Activated CD8-positive, alpha-beta T cell treated with anti-CD3 and anti-CD28 coated beads for 36 hours (primary cell): ENCODE results near the gene GOSR2. TPM values are rescaled to one million over a fixed set of nuclear protein-coding genes. Genes with fewer than 3 reads are reported as not detected.

ENCODE experiments used
- ATAC-seq: fragments of 200-7000 bp; cut with Tn5 transposase; one replicate; pipeline ENCODE4 v1.10.0; 2021; ENCODE audit warnings: mild to moderate bottlenecking, moderate library complexity
- CTCF ChIA-PET: fragments of 350-600 bp; sonication (Branson Sonifier 250); formaldehyde crosslinking; loops from one replicate; lab custom pipeline; 2021; ENCODE audit warnings: antibody characterized with exemption; lab: Charles Lee
- POLR2A ChIA-PET: fragments of 350-600 bp; sonication (Branson Sonifier 250); formaldehyde crosslinking; loops from one replicate; lab custom pipeline; 2021; ENCODE audit warnings: antibody characterized with exemption; lab: Charles Lee
- DNase-seq: peaks from one replicate; pipeline ENCODE4 v3.0.0-alpha.2; 2020
- H3K27ac Mint-ChIP-seq: one replicate; pipeline ENCODE4 v1.8.0; 2021; ENCODE audit warnings: mild to moderate bottlenecking, mixed read lengths
- H3K27me3 Mint-ChIP-seq: one replicate; pipeline ENCODE4 v1.8.0; 2021; ENCODE audit warnings: mixed read lengths
- H3K36me3 Mint-ChIP-seq: one replicate; pipeline ENCODE4 v1.8.0; 2021; ENCODE audit warnings: low read depth, mixed read lengths
- H3K4me1 Mint-ChIP-seq: one replicate; pipeline ENCODE4 v1.8.0; 2021; ENCODE audit warnings: low read depth, mixed read lengths
- H3K4me3 Mint-ChIP-seq: one replicate; pipeline ENCODE4 v1.8.0; 2021; ENCODE audit warnings: mild to moderate bottlenecking, moderate library complexity, mixed read lengths
- H3K9me3 Mint-ChIP-seq: one replicate; pipeline ENCODE4 v1.8.0; 2021; ENCODE audit warnings: mixed read lengths
- intact Hi-C: fragments of 100-400 bp; cut with micrococcal nuclease; formaldehyde crosslinking; loops from one replicate; pipeline ENCODE4 v1.10.0; 2022
- total RNA-seq, 2 experiments: library from RNA; stranded (reverse); gene quantifications; one replicate each; pipeline ENCODE4 v1.2.3, GENCODE V29; 2021
- TF ChIP-seq, protein P1 (sequence below): fragments of 200-600 bp; IDR thresholded peaks from one replicate; pipeline ENCODE4 v1.8.0; 2022; ENCODE audit warnings: antibody characterized with exemption, mild to moderate bottlenecking

Gene GOSR2
- 10 to 100 TPM; 44.8 to 50.0 TPM for total RNA-seq

DNA sequence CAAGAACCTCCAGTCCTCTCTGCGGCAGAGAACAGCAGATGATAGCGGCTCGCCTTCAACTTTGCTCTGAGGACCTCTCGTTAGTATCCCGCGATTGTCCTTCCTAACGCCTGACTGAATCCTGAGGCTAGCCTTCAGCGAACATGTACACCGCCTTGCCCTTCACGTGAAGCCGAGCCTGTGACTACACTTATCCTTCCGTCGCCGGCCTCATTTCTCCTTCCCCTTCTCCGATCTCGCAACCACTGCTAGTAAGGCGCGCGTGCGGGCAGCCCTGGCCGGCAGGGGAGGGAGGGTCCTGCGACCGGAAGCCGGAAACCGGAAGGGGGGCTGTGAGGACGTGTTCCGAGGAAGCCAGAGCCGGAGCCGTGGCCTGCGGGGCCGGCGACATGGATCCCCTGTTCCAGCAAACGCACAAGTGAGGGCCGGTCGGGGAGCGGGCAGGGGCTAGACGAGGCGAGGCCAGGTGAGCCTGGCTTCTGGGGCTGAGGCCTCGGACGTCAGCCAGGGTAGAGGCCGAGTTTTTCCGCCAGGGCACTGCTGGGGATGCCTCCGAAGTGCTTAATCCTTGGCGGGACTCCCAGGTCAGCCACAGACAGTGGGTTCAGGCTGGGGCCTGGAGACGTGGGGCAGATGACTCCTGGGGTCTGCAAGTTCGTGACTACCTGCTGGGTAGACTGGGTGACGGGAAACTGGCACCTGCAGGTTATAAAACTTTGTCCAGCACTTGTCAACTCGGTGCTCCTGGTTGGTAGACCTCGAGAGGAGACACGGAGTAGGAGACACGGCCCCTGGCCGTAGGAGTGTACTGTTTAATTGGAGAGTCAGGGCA is at the start of gene GOSR2:
Gene GOSR2, plus strand, starts transcription at position 357 of the 832 bp plus-strand sequence. Its CDS starts 33 bp downstream, at position 390.
- CTCF ChIA-PET = interaction anchor here (1.5 kb wide), 1 partner anchor 18 kb away, joined by 3 read pairs; no protein-coding TSS in a partner anchor
- Mint-ChIP-seq H3K9me3 (no peaks in the 10 kb centered on the region), H3K27ac (peak within 1 kb of the TSS; percentile 100), H3K4me1 (peaks cover 46% of the 10 kb centered on the region), H3K27me3 (no peaks in the 10 kb centered on the region), H3K36me3 (peaks cover 8% of the 10 kb centered on the region), H3K4me3 (peak within 1 kb of the TSS; percentile 83)
- ATAC-seq = peak; percentile 97
- intact Hi-C loops = no loop called here
- peak; percentile 92 for DNase-seq
- TF ChIP-seq, protein P1, sequence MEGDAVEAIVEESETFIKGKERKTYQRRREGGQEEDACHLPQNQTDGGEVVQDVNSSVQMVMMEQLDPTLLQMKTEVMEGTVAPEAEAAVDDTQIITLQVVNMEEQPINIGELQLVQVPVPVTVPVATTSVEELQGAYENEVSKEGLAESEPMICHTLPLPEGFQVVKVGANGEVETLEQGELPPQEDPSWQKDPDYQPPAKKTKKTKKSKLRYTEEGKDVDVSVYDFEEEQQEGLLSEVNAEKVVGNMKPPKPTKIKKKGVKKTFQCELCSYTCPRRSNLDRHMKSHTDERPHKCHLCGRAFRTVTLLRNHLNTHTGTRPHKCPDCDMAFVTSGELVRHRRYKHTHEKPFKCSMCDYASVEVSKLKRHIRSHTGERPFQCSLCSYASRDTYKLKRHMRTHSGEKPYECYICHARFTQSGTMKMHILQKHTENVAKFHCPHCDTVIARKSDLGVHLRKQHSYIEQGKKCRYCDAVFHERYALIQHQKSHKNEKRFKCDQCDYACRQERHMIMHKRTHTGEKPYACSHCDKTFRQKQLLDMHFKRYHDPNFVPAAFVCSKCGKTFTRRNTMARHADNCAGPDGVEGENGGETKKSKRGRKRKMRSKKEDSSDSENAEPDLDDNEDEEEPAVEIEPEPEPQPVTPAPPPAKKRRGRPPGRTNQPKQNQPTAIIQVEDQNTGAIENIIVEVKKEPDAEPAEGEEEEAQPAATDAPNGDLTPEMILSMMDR = no peak
- POLR2A ChIA-PET = interaction anchor here (0.6 kb wide), 1 partner anchor 24 kb away, joined by 3 read pairs; no protein-coding TSS in a partner anchor

DNA sequence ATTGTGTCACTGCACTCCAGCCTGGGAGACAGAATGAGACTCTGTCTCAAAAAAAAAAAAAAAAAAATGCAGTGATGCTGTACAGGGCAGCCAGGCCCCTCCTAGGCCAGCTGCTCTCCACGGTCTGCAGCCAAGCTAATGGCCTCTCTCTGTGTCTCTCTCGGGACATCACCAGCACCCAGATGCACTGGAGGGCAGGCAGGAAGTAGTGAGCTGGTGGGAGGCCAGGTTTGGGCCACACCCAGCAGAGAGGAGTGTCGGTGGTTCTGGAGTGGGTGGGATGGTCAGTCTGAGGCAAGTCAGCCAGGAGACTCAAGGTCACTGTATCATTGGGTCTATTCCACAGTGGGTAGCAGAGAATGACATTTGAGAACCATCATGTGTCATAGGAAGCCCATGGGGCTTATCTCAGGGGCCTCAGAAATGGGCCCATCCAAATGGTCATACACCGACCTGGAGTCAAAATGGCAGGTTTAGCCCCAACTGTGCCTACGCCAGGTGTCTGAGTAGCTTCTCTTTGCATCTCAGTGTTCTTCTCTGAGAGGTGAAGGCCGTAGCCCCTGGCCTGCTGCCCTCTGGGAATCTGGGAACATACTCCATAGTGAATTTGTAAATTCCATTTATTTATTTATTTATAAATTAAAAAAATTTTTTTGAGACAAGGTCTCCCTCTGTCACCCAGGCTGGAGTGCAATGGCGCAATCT is 48.9 kb upstream of the GOSR2 start:
- Mint-ChIP-seq H3K9me3 (no peaks in the 10 kb centered on the region), H3K27me3 (no peaks in the 10 kb centered on the region), H3K4me3 (no peak overlapping the region), H3K36me3 (no peaks in the 10 kb centered on the region), H3K27ac (no peak overlapping the region), H3K4me1 (peaks cover 5% of the 10 kb centered on the region)
- ChIA-PET POLR2A (no interaction called here), CTCF (interaction anchor here (2.3 kb wide), 1 partner anchor 32 kb away, joined by 6 read pairs; no protein-coding TSS in a partner anchor)
- intact Hi-C loops = no loop called here
- TF ChIP-seq, protein P1 = no peak
- no peak for DNase-seq
- no peak for ATAC-seq

DNA sequence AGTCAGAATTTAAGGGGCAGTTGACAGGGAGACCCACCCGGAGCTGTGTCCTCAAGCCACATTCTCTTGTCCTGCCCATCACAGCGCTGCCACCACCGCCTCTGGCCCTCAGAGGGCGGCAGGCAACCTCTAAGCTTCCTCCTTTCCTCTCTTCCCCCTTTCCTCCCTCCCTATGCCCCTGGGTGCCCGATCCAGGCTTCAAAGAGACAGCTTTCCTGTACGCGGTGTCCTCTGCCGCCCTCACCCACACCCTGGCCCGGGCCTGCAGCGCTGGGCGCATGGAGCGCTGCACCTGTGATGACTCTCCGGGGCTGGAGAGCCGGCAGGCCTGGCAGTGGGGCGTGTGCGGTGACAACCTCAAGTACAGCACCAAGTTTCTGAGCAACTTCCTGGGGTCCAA is 48.1 kb upstream of the GOSR2 start:
- TF ChIP-seq, protein P1 = no peak
- DNase-seq = no peak
- H3K4me3 Mint-ChIP-seq = no peak overlapping the region
- no peak for ATAC-seq
- no peak overlapping the region for H3K27ac Mint-ChIP-seq
- H3K9me3 Mint-ChIP-seq = no peaks in the 10 kb centered on the region
- POLR2A ChIA-PET = no interaction called here
- H3K36me3 Mint-ChIP-seq = no peaks in the 10 kb centered on the region
- CTCF ChIA-PET = no interaction called here
- intact Hi-C loops = no loop called here
- H3K4me1 Mint-ChIP-seq = peaks cover 5% of the 10 kb centered on the region
- no peaks in the 10 kb centered on the region for H3K27me3 Mint-ChIP-seq

DNA sequence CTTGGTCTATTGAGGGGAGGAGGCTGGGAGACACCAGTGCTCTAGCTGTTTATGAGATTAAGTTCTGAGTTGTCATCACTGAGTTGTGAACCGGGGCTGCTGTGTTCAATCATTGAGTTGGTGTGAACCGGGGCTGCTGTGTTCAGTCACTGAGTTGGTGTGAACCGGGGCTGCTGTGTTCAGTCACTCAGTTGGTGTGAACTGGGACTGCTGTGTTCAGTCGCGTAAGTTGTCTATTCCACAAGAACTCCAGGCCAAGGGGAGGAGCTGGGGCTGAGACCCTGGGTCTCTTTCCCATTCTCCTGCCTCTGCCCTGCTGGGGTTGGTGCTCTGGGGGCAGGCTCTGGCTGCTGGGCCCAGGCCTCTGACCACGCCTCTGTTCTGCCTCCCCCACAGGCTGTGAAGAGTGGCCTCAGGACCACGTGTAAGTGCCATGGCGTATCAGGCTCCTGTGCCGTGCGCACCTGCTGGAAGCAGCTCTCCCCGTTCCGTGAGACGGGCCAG is 47.1 kb upstream of the GOSR2 start:
- ChIA-PET CTCF (interaction anchor here (1.0 to 1.7 kb wide), 2 partner anchors 9 to 40 kb away, joined by 3 to 4 read pairs; no protein-coding TSS in a partner anchor), POLR2A (interaction anchor here (1.4 kb wide), 1 partner anchor 14 kb away, joined by 3 read pairs; no protein-coding TSS in a partner anchor)
- H3K4me3 Mint-ChIP-seq = no peak overlapping the region
- H3K27me3 Mint-ChIP-seq = no peaks in the 10 kb centered on the region
- no peak for DNase-seq
- no peak for ATAC-seq
- intact Hi-C loops = no loop called here
- H3K36me3 Mint-ChIP-seq = no peaks in the 10 kb centered on the region
- TF ChIP-seq, protein P1 = no peak
- H3K27ac Mint-ChIP-seq = no peak overlapping the region
- no peaks in the 10 kb centered on the region for H3K9me3 Mint-ChIP-seq
- peaks cover 5% of the 10 kb centered on the region for H3K4me1 Mint-ChIP-seq
